CMK (cell line): Measurements from ENCODE around the gene TUBGCP6.

ENCODE experiments used
- DNase-seq: peaks from one replicate; pipeline ENCODE4 v3.0.0-alpha.2; 2010; ENCODE audit warnings: low read depth

The TUBGCP6 gene

GRCh38 chr22:50250555-50251476 is 6.0 kb upstream of the TUBGCP6 start, which contains the start of gene HDAC10:
HDAC10 (minus strand) TSS chr22:50251265; CDS start chr22:50251032, 233 bp downstream.
- no peak for DNase-seq

GRCh38 chr22:50250249-50250554 is 5.4 kb upstream of the TUBGCP6 start:
- no peak for DNase-seq

GRCh38 chr22:50249341-50250248 is 4.8 kb upstream of the TUBGCP6 start:
- no peak for DNase-seq

GRCh38 chr22:50248196-50249081 is 3.6 kb upstream of the TUBGCP6 start:
- DNase-seq, result no peak

- no peak for DNase-seq
Observed at GRCh38 chr22:50247748-50248147, 2.9 kb upstream of the TUBGCP6 start.

- DNase-seq, result no peak
Observed at GRCh38 chr22:50246242-50247175, 1.7 kb upstream of the TUBGCP6 start.

- DNase-seq, result no peak
Observed at GRCh38 chr22:50245214-50246072, 620 bp upstream of the TUBGCP6 start.

GRCh38 chr22:50243685-50244419 is 971 bp downstream of the TUBGCP6 start:
- no peak for DNase-seq

- DNase-seq, result no peak
Observed at GRCh38 chr22:50242406-50242949, 2.3 kb downstream of the TUBGCP6 start.

GRCh38 chr22:50238755-50239154 is 6.1 kb downstream of the TUBGCP6 start:
- no peak for DNase-seq

- no peak for DNase-seq
Observed at GRCh38 chr22:50236731-50237409, 8.0 kb downstream of the TUBGCP6 start.

GRCh38 chr22:50233223-50233622 is 11.6 kb downstream of the TUBGCP6 start:
- no peak for DNase-seq

- no peak for DNase-seq
Observed at GRCh38 chr22:50232481-50233151, 12.2 kb downstream of the TUBGCP6 start.

- DNase-seq, result no peak
Observed at GRCh38 chr22:50229370-50229769, 15.5 kb downstream of the TUBGCP6 start.

- no peak for DNase-seq
Observed at GRCh38 chr22:50228366-50228765, 16.5 kb downstream of the TUBGCP6 start.

- DNase-seq, result no peak
Observed at GRCh38 chr22:50227579-50228215, 17.1 kb downstream of the TUBGCP6 start.

GRCh38 chr22:50226875-50227165 is 18.0 kb downstream of the TUBGCP6 start:
- no peak for DNase-seq
